ENCODE measurements around the gene INO80E. TPM values are rescaled to one million over a fixed set of nuclear protein-coding genes. Genes with fewer than 3 reads are reported as not detected.

INO80E gene
- total RNA-seq, 1 experiment from 2014 or later: 94.1 TPM

GRCh38 chr16:29993903-29994599 lies 2.0 kb upstream of the INO80E start:
- H3K9ac ChIP-seq (ENCODE audit: extremely low read depth, insufficient read length, low read length): no peak overlapping the region
- no peaks in the 10 kb centered on the region for H3K9me3 Mint-ChIP-seq
- H4K20me1 ChIP-seq (ENCODE audit: control insufficient read depth, insufficient read depth, insufficient read length): no peaks in the 10 kb centered on the region
- no peaks in the 10 kb centered on the region for H3K79me1 ChIP-seq (ENCODE audit: insufficient read depth, low read depth, low read length, poor library complexity, severe bottlenecking)
- no peaks in the 10 kb centered on the region for H3K9me3 ChIP-seq (ENCODE audit: control insufficient read depth, low read depth, low read length)
- H3K27ac Mint-ChIP-seq: no peak overlapping the region; a peak in 1 of 7 replicates
- no peak overlapping the region for H3K56ac ChIP-seq (ENCODE audit: insufficient read length, low read depth, low read length)
- no peak overlapping the region for H4K5ac ChIP-seq (ENCODE audit: insufficient read length, low read depth, low read length)
- H2AK5ac ChIP-seq (ENCODE audit: insufficient read length, low read length): no peak overlapping the region
- H4K8ac ChIP-seq (replicated peaks; ENCODE audit: insufficient read length, low read depth, low read length): no peak overlapping the region
- no peak overlapping the region for H2BK20ac ChIP-seq (ENCODE audit: low read depth, low read length, poor library complexity, severe bottlenecking)
- peaks cover 15 to 18% of the 10 kb centered on the region in 2 experiments for H3K4me1 Mint-ChIP-seq
- peaks cover 9% of the 10 kb centered on the region for H3K23me2 ChIP-seq (ENCODE audit: insufficient read length, low read depth, low read length, poor library complexity, severe bottlenecking)
- H2BK12ac ChIP-seq (ENCODE audit: insufficient read length, low read depth, low read length): no peak overlapping the region
- H2BK5ac ChIP-seq (ENCODE audit: insufficient read length, low read length): no peak overlapping the region
- no peak for TF ChIP-seq CTCF (conservative IDR thresholded peaks at IDR 0.05)
- H2BK120ac ChIP-seq (ENCODE audit: low read depth, low read length, poor library complexity, severe bottlenecking): no peak overlapping the region
- no peaks in the 10 kb centered on the region for H3K27me3 ChIP-seq (ENCODE audit: insufficient read depth, low read length)
- H3K27me3 Mint-ChIP-seq (ENCODE audit: low read depth): no peaks in the 10 kb centered on the region; the same call in 1 of the 2 replicates
- H2BK15ac ChIP-seq (ENCODE audit: low read depth, low read length): no peak overlapping the region
- peak overlapping the region; percentile 97 to 98 for H3K4me3 Mint-ChIP-seq
- no peaks in the 10 kb centered on the region; the same call in 1 of the 2 replicates for H3K79me2 ChIP-seq (ENCODE audit: insufficient read depth, low read length)
- H3K27ac ChIP-seq (ENCODE audit: insufficient read length, low read depth, low read length): no peak overlapping the region
- H3K14ac ChIP-seq (ENCODE audit: insufficient read depth, low read length): no peak overlapping the region
- no peak overlapping the region for H3K4ac ChIP-seq (ENCODE audit: low read depth, low read length)
- no peak overlapping the region for H2AFZ ChIP-seq (ENCODE audit: low read length)
- H4K91ac ChIP-seq (ENCODE audit: insufficient read length, low read depth, low read length): no peak overlapping the region
- H3K23ac ChIP-seq (ENCODE audit: insufficient read length, low read depth, low read length): no peak overlapping the region
- no peaks in the 10 kb centered on the region for H3K4me1 ChIP-seq (ENCODE audit: insufficient read depth, low read length)
- no peak for DNase-seq
- no CpG with 5 or more reads among the region's 9 CpGs for WGBS (ENCODE audit: extremely low coverage, insufficient read length, low lambda C conversion rate)
- H3K36me3 Mint-ChIP-seq (ENCODE audit: insufficient read depth in 1 of 3, low read depth in 3 of 3): peaks cover 11 to 63% (median 39%) of the 10 kb centered on the region in 3 experiments; a peak in 6 of 7 replicates
- H3K18ac ChIP-seq (ENCODE audit: insufficient read length, low read depth, low read length): no peak overlapping the region
- no peak overlapping the region for H3K4me2 ChIP-seq (ENCODE audit: insufficient read depth, insufficient read length, low read length)
- no peak overlapping the region for H3T11ph ChIP-seq (ENCODE audit: low read length)
